ENCODE measurements around the gene TRPM6. TPM values are rescaled to one million over a fixed set of nuclear protein-coding genes. Genes with fewer than 3 reads are reported as not detected.

The TRPM6 gene
- polyA plus RNA-seq, 3 donors: 0.09 to 0.68 (median 0.22) TPM

GRCh38 chr9:74800226-74800625 lies 87.5 kb downstream of the TRPM6 start:
- no peak overlapping the region for H3K27ac ChIP-seq (ENCODE audit: low read depth, low read length)
- WGBS, 3 donors: 82 to 88% (median 87%) methylated on average over 7 of the region's 7 CpGs

- WGBS, 3 donors: 29 to 74% (median 54%) methylated on average over 1 of the region's 1 CpG
- H3K27ac ChIP-seq (ENCODE audit: low read depth, low read length): no peak overlapping the region
Measured at GRCh38 chr9:74795803-74796202, 91.9 kb downstream of the TRPM6 start.

- no peak overlapping the region for H3K27ac ChIP-seq (ENCODE audit: low read depth, low read length)
- 84 to 92% (median 91%) methylated on average over 4 of the region's 4 CpGs for WGBS, 3 donors
Measured at GRCh38 chr9:74795081-74795480, 92.6 kb downstream of the TRPM6 start.

- 80 to 87% (median 82%) methylated on average over 5 of the region's 5 CpGs for WGBS, 3 donors
- no peak overlapping the region for H3K27ac ChIP-seq (ENCODE audit: low read depth, low read length)
Measured at GRCh38 chr9:74784506-74784905, 103.2 kb downstream of the TRPM6 start.

- H3K27ac ChIP-seq (ENCODE audit: low read depth, low read length): no peak overlapping the region
- 59 to 87% (median 79%) methylated on average over 2 of the region's 2 CpGs for WGBS, 3 donors
Measured at GRCh38 chr9:74783408-74783807, 104.3 kb downstream of the TRPM6 start.

- 27 to 45% (median 41%) methylated on average over 8 of the region's 8 CpGs for WGBS, 3 donors
Measured at GRCh38 chr9:74777136-74777879, 110.4 kb downstream of the TRPM6 start.

GRCh38 chr9:74775396-74775795 lies 112.3 kb downstream of the TRPM6 start:
- H3K27ac ChIP-seq (ENCODE audit: low read depth, low read length): no peak overlapping the region
- WGBS, 3 donors: 65 to 81% (median 77%) methylated on average over 5 of the region's 5 CpGs

More at GRCh38 chr9:74777136-74777879, 110.4 kb downstream of the TRPM6 start:
- H3K27ac ChIP-seq (ENCODE audit: low read depth, low read length): no peak overlapping the region

GRCh38 chr9:74773886-74774479 lies 113.7 kb downstream of the TRPM6 start:
- WGBS, 3 donors: 18 to 27% (median 25%) methylated on average over 8 of the region's 8 CpGs
- H3K27ac ChIP-seq (ENCODE audit: low read depth, low read length): no peak overlapping the region

- no peak overlapping the region for H3K27ac ChIP-seq (ENCODE audit: low read depth, low read length)
- WGBS, 3 donors: 85 to 90% (median 86%) methylated on average over 4 of the region's 4 CpGs
Measured at GRCh38 chr9:74772121-74772520, 115.6 kb downstream of the TRPM6 start.

- 88 to 91% (median 90%) methylated on average over 6 of the region's 6 CpGs for WGBS, 3 donors
- no peak overlapping the region for H3K27ac ChIP-seq (ENCODE audit: low read depth, low read length)
Measured at GRCh38 chr9:74771672-74772071, 116.0 kb downstream of the TRPM6 start.

- WGBS, 3 donors: 89 to 92% (median 90%) methylated on average over 7 of the region's 7 CpGs
- no peak overlapping the region for H3K27ac ChIP-seq (ENCODE audit: low read depth, low read length)
Measured at GRCh38 chr9:74771262-74771585, 116.5 kb downstream of the TRPM6 start.

- H3K27ac ChIP-seq (ENCODE audit: low read depth, low read length): no peak overlapping the region
- WGBS, 3 donors: 60 to 80% (median 74%) methylated on average over 22 of the region's 22 CpGs
Measured at GRCh38 chr9:74770508-74771261, 117.0 kb downstream of the TRPM6 start.

- WGBS, 3 donors: 39 to 58% (median 53%) methylated on average over 3 of the region's 3 CpGs
- no peak overlapping the region for H3K27ac ChIP-seq (ENCODE audit: low read depth, low read length)
Measured at GRCh38 chr9:74765481-74765971, 122.2 kb downstream of the TRPM6 start.

GRCh38 chr9:74762950-74763349 lies 124.8 kb downstream of the TRPM6 start:
- H3K27ac ChIP-seq (ENCODE audit: low read depth, low read length): no peak overlapping the region
- WGBS, 3 donors: 95 to 100% (median 100%) methylated on average over 1 of the region's 1 CpG

- no peak overlapping the region for H3K27ac ChIP-seq (ENCODE audit: low read depth, low read length)
- WGBS, 3 donors: 91 to 93% (median 92%) methylated on average over 3 of the region's 3 CpGs
Measured at GRCh38 chr9:74760031-74760700, 127.6 kb downstream of the TRPM6 start.

GRCh38 chr9:74755999-74756398 lies 131.7 kb downstream of the TRPM6 start:
- WGBS, 3 donors: 81 to 85% (median 82%) methylated on average over 3 of the region's 3 CpGs
- H3K27ac ChIP-seq (ENCODE audit: low read depth, low read length): no peak overlapping the region

- no peak overlapping the region for H3K27ac ChIP-seq (ENCODE audit: low read depth, low read length)
Measured at GRCh38 chr9:74755355-74755754, 132.4 kb downstream of the TRPM6 start.

- no peak overlapping the region for H3K27ac ChIP-seq (ENCODE audit: low read depth, low read length)
- WGBS, 3 donors: 48 to 81% (median 80%) methylated on average over 6 of the region's 6 CpGs
Measured at GRCh38 chr9:74753650-74754049, 134.1 kb downstream of the TRPM6 start.

- no peak overlapping the region for H3K27ac ChIP-seq (ENCODE audit: low read depth, low read length)
- WGBS, 3 donors: 82 to 91% (median 88%) methylated on average over 4 of the region's 4 CpGs
Measured at GRCh38 chr9:74748966-74749365, 138.8 kb downstream of the TRPM6 start.

All from adipose tissue (tissue), 3 donors.